MM.1S (cell line): Measurements from ENCODE around the gene ZBTB42.

ENCODE experiments used
- DNase-seq: peaks from one replicate; pipeline ENCODE4 v3.0.0-alpha.2; 2015
- H2AFZ ChIP-seq: fragments of 300-600 bp; sonication (generic); 2 replicates; pipeline ENCODE4 v1.6.0; 2016; ENCODE audit warnings: antibody characterized with exemption, low read length
- H3F3A ChIP-seq: fragments of 300-600 bp; sonication (generic); 2 replicates; pipeline ENCODE4 v1.6.1; 2016; ENCODE audit warnings: mild to moderate bottlenecking, antibody characterized with exemption, low read length, moderate library complexity, mixed read lengths; ENCODE audit not compliant: insufficient read depth
- H3K27ac ChIP-seq: fragments of 300-600 bp; sonication (generic); 2 replicates; pipeline ENCODE4 v1.5.1; 2016; ENCODE audit warnings: mild to moderate bottlenecking, low read length
- H3K27me3 ChIP-seq: fragments of 300-600 bp; sonication (generic); replicated peaks from 2 replicates; pipeline ENCODE4 v1.6.0; 2016; ENCODE audit warnings: low read length; ENCODE audit not compliant: insufficient read depth
- H3K36me3 ChIP-seq: fragments of 300-600 bp; sonication (generic); replicated peaks from 2 replicates; pipeline ENCODE4 v1.6.1; 2016; ENCODE audit warnings: mild to moderate bottlenecking, low read length, mixed read lengths; ENCODE audit not compliant: insufficient read depth
- H3K4me1 ChIP-seq: fragments of 300-600 bp; sonication (generic); 2 replicates; pipeline ENCODE4 v1.6.1; 2016; ENCODE audit warnings: low read length, mixed read lengths
- H3K4me2 ChIP-seq: fragments of 300-600 bp; sonication (generic); 2 replicates; pipeline ENCODE4 v1.6.0; 2016; ENCODE audit warnings: low read depth, low read length
- H3K4me3 ChIP-seq: fragments of 300-600 bp; sonication (generic); 2 replicates; pipeline ENCODE4 v1.5.1; 2016; ENCODE audit warnings: low read length, mixed read lengths
- H3K79me2 ChIP-seq: fragments of 300-600 bp; sonication (generic); 2 replicates; pipeline ENCODE4 v1.6.1; 2016; ENCODE audit warnings: mixed run types, low read length, mixed read lengths
- H3K9ac ChIP-seq: fragments of 300-600 bp; sonication (generic); 2 replicates; pipeline ENCODE4 v1.6.1; 2016; ENCODE audit warnings: low read length, mixed read lengths
- H3K9me2 ChIP-seq: fragments of 300-600 bp; sonication (generic); replicated peaks from 2 replicates; pipeline ENCODE4 v1.6.1; 2016; ENCODE audit warnings: mild to moderate bottlenecking, low read length, mixed read lengths; ENCODE audit not compliant: insufficient read depth
- H3K9me3 ChIP-seq: fragments of 300-600 bp; sonication (generic); replicated peaks from 2 replicates; pipeline ENCODE4 v1.6.1; 2016; ENCODE audit warnings: mild to moderate bottlenecking, low read length, mixed read lengths; ENCODE audit not compliant: insufficient read depth
- H4K20me1 ChIP-seq: fragments of 300-600 bp; sonication (generic); 2 replicates; pipeline ENCODE4 v1.6.1; 2016; ENCODE audit warnings: mild to moderate bottlenecking, low read length, moderate library complexity, mixed read lengths; ENCODE audit not compliant: insufficient read depth
- CTCF ChIP-seq: fragments of 300-600 bp; sonication (generic); IDR thresholded peaks from 2 replicates; pipeline ENCODE4 v1.5.1; 2016; ENCODE audit warnings: antibody characterized with exemption, low read length, mixed read lengths
- EZH2 ChIP-seq: fragments of 300-600 bp; sonication (generic); optimal IDR thresholded peaks from 2 replicates; pipeline ENCODE3; 2017; ENCODE audit warnings: low read depth, mild to moderate bottlenecking, antibody characterized with exemption, low read length, mixed read lengths
- EZH2phosphoT487 ChIP-seq: fragments of 300-600 bp; sonication (generic); IDR thresholded peaks from 2 replicates; pipeline ENCODE4 v1.6.1; 2018; ENCODE audit warnings: antibody characterized with exemption, low read length

The ZBTB42 gene

GRCh38 chr14:104803912-104804410 lies 3.1 kb downstream of the ZBTB42 start:
- Histone ChIP-seq H3K9me3 (no peaks in the 10 kb centered on the region), H3K4me1 (no peaks in the 10 kb centered on the region), H3F3A (peaks cover 9% of the 10 kb centered on the region), H3K79me2 (no peaks in the 10 kb centered on the region), H3K4me2 (no peak overlapping the region), H3K27ac (no peak overlapping the region), H4K20me1 (no peaks in the 10 kb centered on the region), H3K9me2 (no peaks in the 10 kb centered on the region), H3K9ac (no peak overlapping the region), H3K36me3 (no peaks in the 10 kb centered on the region), H2AFZ (no peak overlapping the region), H3K27me3 (no peaks in the 10 kb centered on the region), H3K4me3 (no peak overlapping the region)
- DNase-seq, result no peak
- no peak for TF ChIP-seq CTCF
- TF ChIP-seq EZH2, result no peak
- no peak for TF ChIP-seq EZH2phosphoT487

- H3K27ac ChIP-seq, result no peak overlapping the region
- no peak overlapping the region for H3K9ac ChIP-seq
- H2AFZ ChIP-seq, result no peak overlapping the region
- no peaks in the 10 kb centered on the region for H3K27me3 ChIP-seq
- no peak overlapping the region for H3K4me2 ChIP-seq
- H3K79me2 ChIP-seq, result no peaks in the 10 kb centered on the region
- H3K9me3 ChIP-seq, result no peaks in the 10 kb centered on the region
- TF ChIP-seq EZH2 (no peak), CTCF (no peak), EZH2phosphoT487 (no peak)
- DNase-seq, result no peak
- H3F3A ChIP-seq, result peaks cover 3% of the 10 kb centered on the region; the same call in 1 of the 2 replicates
- H3K4me3 ChIP-seq, result no peak overlapping the region
- H3K36me3 ChIP-seq, result no peaks in the 10 kb centered on the region
- H3K4me1 ChIP-seq, result no peaks in the 10 kb centered on the region
- no peaks in the 10 kb centered on the region for H3K9me2 ChIP-seq
- H4K20me1 ChIP-seq, result no peaks in the 10 kb centered on the region
Observed at GRCh38 chr14:104804481-104805325, 3.8 kb downstream of the ZBTB42 start.

GRCh38 chr14:104805326-104805678 lies 4.4 kb downstream of the ZBTB42 start:
- H3K79me2 ChIP-seq, result no peaks in the 10 kb centered on the region
- H3K9ac ChIP-seq, result no peak overlapping the region
- no peaks in the 10 kb centered on the region for H3K36me3 ChIP-seq
- TF ChIP-seq CTCF, result no peak
- TF ChIP-seq EZH2, result no peak
- TF ChIP-seq EZH2phosphoT487, result no peak
- no peaks in the 10 kb centered on the region for H4K20me1 ChIP-seq
- H3K4me3 ChIP-seq, result no peak overlapping the region
- no peak for DNase-seq
- no peaks in the 10 kb centered on the region for H3K27me3 ChIP-seq
- H3K4me1 ChIP-seq, result no peaks in the 10 kb centered on the region
- no peaks in the 10 kb centered on the region for H3F3A ChIP-seq
- no peaks in the 10 kb centered on the region for H3K9me3 ChIP-seq
- no peak overlapping the region for H3K27ac ChIP-seq
- no peak overlapping the region for H3K4me2 ChIP-seq
- no peak overlapping the region for H2AFZ ChIP-seq
- no peaks in the 10 kb centered on the region for H3K9me2 ChIP-seq
